NB4 (cell line): ENCODE results near the gene PHAF1.

Experiments used
- MYC ChIP-seq: IDR thresholded peaks from 2 replicates; pipeline ENCODE4 v1.6.1; 2011; ENCODE audit warnings: low read depth, low read length
- POLR2A ChIP-seq: IDR thresholded peaks from 2 replicates; pipeline ENCODE4 v1.6.1; 2011; ENCODE audit warnings: mild to moderate bottlenecking; ENCODE audit not compliant: insufficient read length; ENCODE audit errors: extremely low read depth
- TF ChIP-seq, protein P1 (sequence below): IDR thresholded peaks from one replicate; pipeline ENCODE4 v1.5.1; 2012; ENCODE audit warnings: low read depth, low read length
- TF ChIP-seq, protein P2 (sequence below): IDR thresholded peaks from 2 replicates; pipeline ENCODE4 v1.6.1; 2011; ENCODE audit warnings: low read depth, low read length

DNA sequence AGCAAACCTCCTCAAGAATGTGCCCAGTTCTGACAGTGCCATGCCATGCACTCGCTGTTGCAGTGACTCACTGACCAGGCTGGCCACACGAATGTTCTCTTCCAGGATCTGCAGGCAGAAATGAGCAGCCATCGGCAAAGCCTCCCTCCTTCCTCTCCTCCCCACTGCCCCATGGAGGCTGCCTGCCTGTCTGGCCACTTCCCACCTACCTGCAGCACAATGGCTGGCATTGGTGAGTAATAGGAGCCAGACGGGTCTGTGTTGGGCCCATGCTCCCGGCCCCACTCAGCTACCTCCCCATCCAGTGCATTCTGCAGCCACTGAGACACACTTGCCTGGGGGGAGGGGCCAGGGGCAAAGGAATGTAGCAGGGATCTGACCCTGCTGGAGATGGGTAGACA, 76.8 kb downstream of the PHAF1 start:
- TF ChIP-seq, protein P1, sequence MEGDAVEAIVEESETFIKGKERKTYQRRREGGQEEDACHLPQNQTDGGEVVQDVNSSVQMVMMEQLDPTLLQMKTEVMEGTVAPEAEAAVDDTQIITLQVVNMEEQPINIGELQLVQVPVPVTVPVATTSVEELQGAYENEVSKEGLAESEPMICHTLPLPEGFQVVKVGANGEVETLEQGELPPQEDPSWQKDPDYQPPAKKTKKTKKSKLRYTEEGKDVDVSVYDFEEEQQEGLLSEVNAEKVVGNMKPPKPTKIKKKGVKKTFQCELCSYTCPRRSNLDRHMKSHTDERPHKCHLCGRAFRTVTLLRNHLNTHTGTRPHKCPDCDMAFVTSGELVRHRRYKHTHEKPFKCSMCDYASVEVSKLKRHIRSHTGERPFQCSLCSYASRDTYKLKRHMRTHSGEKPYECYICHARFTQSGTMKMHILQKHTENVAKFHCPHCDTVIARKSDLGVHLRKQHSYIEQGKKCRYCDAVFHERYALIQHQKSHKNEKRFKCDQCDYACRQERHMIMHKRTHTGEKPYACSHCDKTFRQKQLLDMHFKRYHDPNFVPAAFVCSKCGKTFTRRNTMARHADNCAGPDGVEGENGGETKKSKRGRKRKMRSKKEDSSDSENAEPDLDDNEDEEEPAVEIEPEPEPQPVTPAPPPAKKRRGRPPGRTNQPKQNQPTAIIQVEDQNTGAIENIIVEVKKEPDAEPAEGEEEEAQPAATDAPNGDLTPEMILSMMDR = no peak
- no peak for TF ChIP-seq POLR2A
- TF ChIP-seq, protein P2, sequence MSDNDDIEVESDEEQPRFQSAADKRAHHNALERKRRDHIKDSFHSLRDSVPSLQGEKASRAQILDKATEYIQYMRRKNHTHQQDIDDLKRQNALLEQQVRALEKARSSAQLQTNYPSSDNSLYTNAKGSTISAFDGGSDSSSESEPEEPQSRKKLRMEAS = no peak
- no peak for TF ChIP-seq MYC
